SK-N-SH (cell line): ENCODE data around the gene KCNH4.

Experiments
- CTCF ChIP-seq: fragments of 200-600 bp; sonication (generic); IDR thresholded peaks from 2 replicates; pipeline ENCODE4 v1.6.1; 2017; ENCODE audit warnings: antibody characterized with exemption, mild to moderate bottlenecking, moderate library complexity
- FOSL2 ChIP-seq: IDR thresholded peaks from 2 replicates; pipeline ENCODE4 v1.4.0; 2012; ENCODE audit warnings: low read depth, mild to moderate bottlenecking, moderate library complexity, borderline replicate concordance
- GABPA ChIP-seq: IDR thresholded peaks from 2 replicates; pipeline ENCODE4 v1.4.0; 2012; ENCODE audit warnings: low read depth, mild to moderate bottlenecking
- MXI1 ChIP-seq: IDR thresholded peaks from 2 replicates; pipeline ENCODE4 v1.6.1; 2012; ENCODE audit warnings: mild to moderate bottlenecking, low read depth, low read length, improper control_type of control experiment
- POLR2AphosphoS5 ChIP-seq: IDR thresholded peaks from 2 replicates; pipeline ENCODE4 v1.6.1; 2012; ENCODE audit warnings: low read depth, low read length
- RAD21 ChIP-seq: IDR thresholded peaks from 2 replicates; pipeline ENCODE4 v1.6.1; 2012; ENCODE audit warnings: mild to moderate bottlenecking, low read length
- REST ChIP-seq: IDR thresholded peaks from 2 replicates; pipeline ENCODE4 v1.6.1; 2012; ENCODE audit warnings: mild to moderate bottlenecking, low read depth, low read length, moderate library complexity

DNA sequence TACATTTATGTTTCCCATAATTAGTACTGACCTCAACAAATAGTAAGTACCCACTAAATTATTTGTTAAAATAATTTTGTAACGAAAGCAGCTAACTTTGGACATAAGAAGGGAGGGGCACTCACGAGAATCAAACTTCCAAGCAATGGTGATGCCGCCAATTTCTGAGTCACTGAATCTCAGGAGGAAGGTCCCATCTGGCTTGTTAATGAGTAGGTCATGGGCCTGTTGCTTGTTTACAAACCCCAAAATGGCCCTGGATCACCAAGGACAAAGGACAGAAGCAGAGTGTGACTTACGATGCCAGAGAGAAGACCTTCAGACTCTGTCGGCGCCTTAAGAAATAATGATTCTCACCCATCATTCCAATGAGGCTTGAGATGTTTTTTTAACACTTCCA, 29.1 kb upstream of the KCNH4 start:
- TF ChIP-seq POLR2AphosphoS5 (no peak), MXI1 (no peak), RAD21 (no peak), CTCF (no peak), GABPA (no peak), FOSL2 (no peak), REST (no peak)
